WTC11 (cell line): ENCODE results near the gene PTPRN2. TPM values are rescaled to one million over a fixed set of nuclear protein-coding genes. Genes with fewer than 3 reads are reported as not detected.

Experiments used
- ATAC-seq: fragments of 200-7000 bp; cut with Tn5 transposase; 2 replicates; pipeline ENCODE4 v1.10.0; 2021; ENCODE audit warnings: mild to moderate bottlenecking, moderate library complexity
- CTCF ChIA-PET: fragments of 300-600 bp; sonication (Branson Sonifier 250); formaldehyde crosslinking; loops from one replicate; lab custom pipeline; 2021; ENCODE audit warnings: antibody characterized with exemption; lab: Charles Lee
- POLR2A ChIA-PET: fragments of 350-600 bp; sonication (Branson Sonifier 250); formaldehyde crosslinking; loops from one replicate; lab custom pipeline; 2021; ENCODE audit warnings: antibody characterized with exemption; lab: Charles Lee
- DNase-seq: peaks from one replicate; pipeline ENCODE4 v3.0.0; 2021; ENCODE audit warnings: low spot score
- H3K27ac Mint-ChIP-seq: 2 replicates; pipeline ENCODE4 v1.8.0; 2021; ENCODE audit warnings: mixed read lengths
- H3K27me3 Mint-ChIP-seq: 2 replicates; pipeline ENCODE4 v1.8.0; 2021; ENCODE audit warnings: low read depth, mild to moderate bottlenecking, moderate library complexity, mixed read lengths
- H3K36me3 Mint-ChIP-seq: 2 replicates; pipeline ENCODE4 v1.8.0; 2021; ENCODE audit warnings: mixed read lengths
- H3K4me1 Mint-ChIP-seq: 2 replicates; pipeline ENCODE4 v1.8.0; 2022; ENCODE audit warnings: mixed read lengths
- H3K4me3 Mint-ChIP-seq: 2 replicates; pipeline ENCODE4 v1.8.0; 2021; ENCODE audit warnings: mild to moderate bottlenecking, moderate library complexity, mixed read lengths
- H3K9me3 Mint-ChIP-seq: 2 replicates; pipeline ENCODE4 v1.8.0; 2021; ENCODE audit warnings: mixed read lengths
- AFF4 ChIP-seq: sonication (generic); formaldehyde crosslinking; IDR thresholded peaks from 2 replicates; pipeline ENCODE4 v1.8.1; 2023; ENCODE audit warnings: mild to moderate bottlenecking, missing genetic modification reagents, borderline replicate concordance
- E2F5 ChIP-seq: sonication (generic); formaldehyde crosslinking; IDR thresholded peaks from 2 replicates; pipeline ENCODE4 v1.8.1; 2022; ENCODE audit warnings: mild to moderate bottlenecking, moderate library complexity, missing genetic modification reagents
- GRHL2 ChIP-seq: fragments of 250-450 bp; sonication (Bioruptor Pico); IDR thresholded peaks from 2 replicates; pipeline ENCODE4 v1.8.0; 2022; ENCODE audit warnings: mild to moderate bottlenecking, moderate library complexity; ENCODE audit not compliant: insufficient replicate concordance, severe bottlenecking
- KAT7 ChIP-seq: sonication (generic); formaldehyde crosslinking; IDR thresholded peaks from 2 replicates; pipeline ENCODE4 v1.8.1; 2023; ENCODE audit warnings: missing genetic modification reagents, mild to moderate bottlenecking, borderline replicate concordance
- MAX ChIP-seq: sonication (generic); formaldehyde crosslinking; IDR thresholded peaks from 2 replicates; pipeline ENCODE4 v1.8.0; 2022; ENCODE audit warnings: mild to moderate bottlenecking, missing genetic modification reagents
- NR2C2 ChIP-seq: sonication (generic); formaldehyde crosslinking; IDR thresholded peaks from 2 replicates; pipeline ENCODE4 v1.8.0; 2022; ENCODE audit warnings: mild to moderate bottlenecking, missing genetic modification reagents
- NR3C1 ChIP-seq: sonication (generic); formaldehyde crosslinking; conservative IDR thresholded peaks from 2 replicates; pipeline ENCODE4 v1.8.1; 2023; ENCODE audit warnings: low read depth, mild to moderate bottlenecking, missing genetic modification reagents
- PRDM15 ChIP-seq: sonication (generic); formaldehyde crosslinking; IDR thresholded peaks from 2 replicates; pipeline ENCODE4 v1.8.0; 2022; ENCODE audit warnings: missing genetic modification reagents
- PREB ChIP-seq: sonication (generic); formaldehyde crosslinking; IDR thresholded peaks from 2 replicates; pipeline ENCODE4 v1.8.1; 2022; ENCODE audit warnings: mild to moderate bottlenecking, missing genetic modification reagents, moderate library complexity, borderline replicate concordance
- SMAD3 ChIP-seq: sonication (generic); formaldehyde crosslinking; IDR thresholded peaks from 2 replicates; pipeline ENCODE4 v1.8.0; 2022; ENCODE audit warnings: missing genetic modification reagents, mild to moderate bottlenecking, borderline replicate concordance
- TEAD4 ChIP-seq: sonication (generic); formaldehyde crosslinking; IDR thresholded peaks from 2 replicates; pipeline ENCODE4 v1.8.0; 2022; ENCODE audit warnings: mild to moderate bottlenecking, missing genetic modification reagents
- TP53 ChIP-seq: sonication (generic); formaldehyde crosslinking; IDR thresholded peaks from 2 replicates; pipeline ENCODE4 v1.8.1; 2023; ENCODE audit warnings: mild to moderate bottlenecking, missing genetic modification reagents
- ZBTB21 ChIP-seq: sonication (generic); formaldehyde crosslinking; IDR thresholded peaks from 2 replicates; pipeline ENCODE4 v1.8.1; 2023; ENCODE audit warnings: mild to moderate bottlenecking, missing genetic modification reagents, borderline replicate concordance
- ZNF121 ChIP-seq: sonication (generic); formaldehyde crosslinking; IDR thresholded peaks from 2 replicates; pipeline ENCODE4 v1.8.0; 2023; ENCODE audit warnings: missing genetic modification reagents
- ZNF232 ChIP-seq: sonication (generic); formaldehyde crosslinking; IDR thresholded peaks from 2 replicates; pipeline ENCODE4 v1.8.0; 2022; ENCODE audit warnings: mild to moderate bottlenecking, missing genetic modification reagents
- ZNF317 ChIP-seq: sonication (generic); formaldehyde crosslinking; IDR thresholded peaks from 2 replicates; pipeline ENCODE4 v1.8.1; 2023; ENCODE audit warnings: low read depth, mild to moderate bottlenecking, moderate library complexity, missing genetic modification reagents, borderline replicate concordance
- ZNF396 ChIP-seq: fragments of 250-450 bp; sonication (Bioruptor Pico); IDR thresholded peaks from 2 replicates; pipeline ENCODE4 v1.8.0; 2021; ENCODE audit warnings: mild to moderate bottlenecking, moderate library complexity, borderline replicate concordance
- ZNF416 ChIP-seq: fragments of 250-450 bp; sonication (Bioruptor Pico); IDR thresholded peaks from 2 replicates; pipeline ENCODE4 v1.9.0; 2021; ENCODE audit warnings: mild to moderate bottlenecking, inconsistent platforms
- ZNF532 ChIP-seq: fragments of 250-450 bp; sonication (Bioruptor Pico); IDR thresholded peaks from 2 replicates; pipeline ENCODE4 v1.9.0; 2021; ENCODE audit warnings: mild to moderate bottlenecking, borderline replicate concordance
- ZNF671 ChIP-seq: fragments of 250-450 bp; sonication (Bioruptor Pico); IDR thresholded peaks from 2 replicates; pipeline ENCODE4 v1.8.0; 2021; ENCODE audit warnings: mild to moderate bottlenecking
- total RNA-seq: library from RNA; stranded (reverse); gene quantifications from 3 replicates; pipeline ENCODE4 v1.2.3, GENCODE V29; 2021

PTPRN2 gene
- total RNA-seq, 1 experiment from 2014 or later = 4.7 TPM

- TF ChIP-seq PREB (CRISPR knock-in tag) (no peak), TEAD4 (CRISPR knock-in tag) (no peak)
These were observed 976.3 kb downstream of the PTPRN2 start (continued) for GRCh38 chr7:157611341-157611740.

GRCh38 chr7:157610671-157611295 is 976.8 kb downstream of the PTPRN2 start:
- Mint-ChIP-seq H3K4me1 (no peaks in the 10 kb centered on the region), H3K27ac (no peak overlapping the region), H3K9me3 (peaks cover 15% of the 10 kb centered on the region), H3K36me3 (peaks cover 17% of the 10 kb centered on the region)
- ATAC-seq = no peak
- POLR2A ChIA-PET = no interaction called here
- no peak for TF ChIP-seq ZBTB21 (CRISPR knock-in tag)
- TF ChIP-seq TP53 (CRISPR knock-in tag) = no peak
- no peak for TF ChIP-seq NR3C1 (CRISPR knock-in tag)
- TF ChIP-seq ZNF121 (CRISPR knock-in tag) = no peak
- TF ChIP-seq GRHL2 (CRISPR knock-in tag) = no peak
- no peak for TF ChIP-seq E2F5 (CRISPR knock-in tag)
- no peak for TF ChIP-seq KAT7
- TF ChIP-seq MAX (CRISPR knock-in tag) = no peak
- no peak for TF ChIP-seq PRDM15
- TF ChIP-seq NR2C2 (CRISPR knock-in tag) = no peak
- TF ChIP-seq ZNF232 = no peak
- TF ChIP-seq AFF4 (CRISPR knock-in tag) = no peak
- no peak for TF ChIP-seq ZNF317 (CRISPR knock-in tag)
- TF ChIP-seq ZNF416 (CRISPR knock-in tag) = no peak
- no peak for TF ChIP-seq ZNF396 (CRISPR knock-in tag)
- TF ChIP-seq ZNF532 (CRISPR knock-in tag) = no peak
- TF ChIP-seq SMAD3 (CRISPR knock-in tag) = no peak
- no peak for TF ChIP-seq ZNF671 (CRISPR knock-in tag)
- TF ChIP-seq, all 79 proteins: peak for 0
- DNase-seq = peak; percentile 1
- CTCF ChIA-PET = interaction anchor here (1.2 kb wide), 1 partner anchor 136 kb away, joined by 3 read pairs; no protein-coding TSS in a partner anchor
- H3K27me3 Mint-ChIP-seq = peaks cover 83% of the 10 kb centered on the region
- no peak overlapping the region for H3K4me3 Mint-ChIP-seq
